Choroid plexus epithelial cell (primary cell): ENCODE data around the gene TTC28.
"Not testable (repeated sequence)": the region's sequence is repeated elsewhere in the genome, so short reads cannot be mapped to it uniquely, and the experiment has no call there.

Experiments used
- DNase-seq: peaks from one replicate; pipeline ENCODE4 v3.0.0-alpha.2; 2010; ENCODE audit warnings: low read depth
- H3K4me3 ChIP-seq: 2 replicates; pipeline ENCODE4 v1.5.1; 2011; ENCODE audit warnings: low read depth, mild to moderate bottlenecking, control low read depth, low read length, moderate library complexity
- TF ChIP-seq, protein P1 (sequence below): conservative IDR thresholded peaks from 2 replicates; pipeline ENCODE4 v1.5.1; 2011; ENCODE audit warnings: low read depth, mild to moderate bottlenecking, control low read depth, inconsistent platforms, low read length, moderate library complexity

TTC28 gene

DNA sequence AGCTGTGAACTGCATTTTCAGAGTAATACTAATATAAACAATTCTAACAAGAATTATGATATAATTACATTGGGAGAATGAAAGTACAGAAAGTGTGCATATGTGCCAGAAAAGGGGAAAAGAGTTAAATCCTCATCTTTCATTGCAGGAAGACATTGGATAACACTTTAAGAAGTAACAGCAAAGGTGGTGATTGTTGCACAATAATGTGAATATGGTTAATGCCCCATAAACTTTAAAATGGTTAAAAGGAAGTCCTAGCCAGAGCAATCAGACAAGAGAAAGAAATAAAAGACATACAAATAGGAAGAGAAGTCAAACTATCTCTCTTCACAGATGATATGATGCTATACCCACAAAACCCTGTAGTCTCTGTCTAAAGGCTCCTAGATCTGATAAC, 111.5 kb downstream of the TTC28 start:
- TF ChIP-seq, protein P1, sequence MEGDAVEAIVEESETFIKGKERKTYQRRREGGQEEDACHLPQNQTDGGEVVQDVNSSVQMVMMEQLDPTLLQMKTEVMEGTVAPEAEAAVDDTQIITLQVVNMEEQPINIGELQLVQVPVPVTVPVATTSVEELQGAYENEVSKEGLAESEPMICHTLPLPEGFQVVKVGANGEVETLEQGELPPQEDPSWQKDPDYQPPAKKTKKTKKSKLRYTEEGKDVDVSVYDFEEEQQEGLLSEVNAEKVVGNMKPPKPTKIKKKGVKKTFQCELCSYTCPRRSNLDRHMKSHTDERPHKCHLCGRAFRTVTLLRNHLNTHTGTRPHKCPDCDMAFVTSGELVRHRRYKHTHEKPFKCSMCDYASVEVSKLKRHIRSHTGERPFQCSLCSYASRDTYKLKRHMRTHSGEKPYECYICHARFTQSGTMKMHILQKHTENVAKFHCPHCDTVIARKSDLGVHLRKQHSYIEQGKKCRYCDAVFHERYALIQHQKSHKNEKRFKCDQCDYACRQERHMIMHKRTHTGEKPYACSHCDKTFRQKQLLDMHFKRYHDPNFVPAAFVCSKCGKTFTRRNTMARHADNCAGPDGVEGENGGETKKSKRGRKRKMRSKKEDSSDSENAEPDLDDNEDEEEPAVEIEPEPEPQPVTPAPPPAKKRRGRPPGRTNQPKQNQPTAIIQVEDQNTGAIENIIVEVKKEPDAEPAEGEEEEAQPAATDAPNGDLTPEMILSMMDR = no peak
- no peak for DNase-seq
- no peak overlapping the region for H3K4me3 ChIP-seq

DNA sequence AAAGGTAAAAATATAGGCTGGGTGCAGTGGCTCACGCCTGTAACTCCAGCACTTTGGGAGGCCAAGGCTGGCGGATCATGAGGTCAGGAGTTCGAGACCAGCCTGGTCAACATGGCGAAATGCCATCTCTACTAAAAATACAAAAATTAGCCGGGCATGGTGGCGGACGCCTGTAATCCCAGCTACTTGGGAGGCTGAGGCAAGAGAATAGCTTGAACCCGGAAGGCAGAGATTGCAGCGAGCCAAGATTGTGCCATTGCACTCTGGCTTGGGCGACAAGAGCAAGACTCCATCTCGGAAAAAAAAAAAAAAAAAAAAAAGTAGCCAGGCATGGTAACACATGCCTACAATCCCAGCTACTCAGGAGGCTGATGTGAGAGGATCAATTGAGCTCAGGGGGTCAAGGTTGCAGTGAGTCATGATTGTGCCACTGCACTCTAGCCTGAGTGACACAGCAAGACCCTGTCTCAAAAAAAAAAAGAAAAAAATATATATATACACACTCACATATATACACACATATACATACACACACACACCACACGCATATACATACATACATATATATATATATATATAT, 112.6 kb downstream of the TTC28 start:
- not testable (repeated sequence) for H3K4me3 ChIP-seq, DNase-seq

DNA sequence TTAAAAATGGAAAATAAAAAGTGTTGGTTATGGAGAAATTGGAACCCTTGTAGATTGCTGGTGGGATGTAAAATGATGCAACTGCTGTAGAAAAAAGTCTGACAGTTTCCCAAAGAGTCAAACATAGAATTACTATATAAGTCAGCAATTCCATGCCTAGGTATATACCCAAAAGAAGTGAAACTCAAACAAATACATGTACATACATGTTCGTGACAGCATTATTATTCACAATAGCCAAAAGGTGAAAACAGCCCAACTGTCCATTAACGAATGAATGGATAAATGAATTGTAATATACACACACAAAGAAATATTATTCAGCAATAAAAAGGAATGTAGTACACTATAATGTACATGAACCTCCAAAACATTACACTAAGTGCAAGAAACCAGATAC, 116.0 kb downstream of the TTC28 start:
- TF ChIP-seq, protein P1 = no peak
- DNase-seq = no peak
- no peak overlapping the region for H3K4me3 ChIP-seq

DNA sequence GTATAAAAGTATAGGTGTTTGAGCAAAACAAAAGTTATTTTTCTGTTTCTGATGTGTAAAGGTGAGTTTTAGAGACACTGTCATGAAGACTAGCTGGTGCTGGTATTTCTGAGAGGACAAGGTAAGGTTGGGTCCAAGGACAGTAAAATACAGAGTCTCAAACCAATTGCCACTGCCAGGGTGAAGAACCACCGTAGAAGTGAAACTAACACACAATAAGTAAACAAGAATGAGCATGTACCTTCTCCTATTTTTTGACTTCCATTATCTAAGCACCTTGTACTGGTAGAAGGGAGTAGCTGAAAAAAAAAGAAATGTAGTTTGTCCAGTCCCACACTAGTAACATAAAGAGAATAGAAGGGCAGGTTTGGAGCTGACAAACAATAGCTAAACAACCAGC, 117.3 kb downstream of the TTC28 start:
- no peak for DNase-seq
- H3K4me3 ChIP-seq = no peak overlapping the region
- TF ChIP-seq, protein P1 = no peak

DNA sequence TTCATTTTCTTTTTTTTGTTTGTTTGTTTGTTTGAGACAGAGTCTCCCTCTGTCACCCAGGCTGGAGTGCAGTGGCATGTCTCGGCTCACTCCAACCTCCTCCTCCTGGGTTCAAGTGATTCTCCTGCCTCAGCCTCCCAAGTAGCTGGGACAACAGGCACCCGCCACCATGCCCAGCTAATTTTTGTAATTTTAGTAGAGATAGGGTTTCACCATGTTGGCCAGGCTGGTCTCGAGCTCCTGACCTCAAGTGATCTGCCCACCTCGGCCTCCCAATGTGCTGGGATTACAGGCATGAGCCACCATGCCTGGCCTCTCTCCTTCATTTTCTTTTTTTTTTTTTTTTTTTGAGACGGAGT, 118.9 kb downstream of the TTC28 start:
- not testable (repeated sequence) for DNase-seq, H3K4me3 ChIP-seq

DNA sequence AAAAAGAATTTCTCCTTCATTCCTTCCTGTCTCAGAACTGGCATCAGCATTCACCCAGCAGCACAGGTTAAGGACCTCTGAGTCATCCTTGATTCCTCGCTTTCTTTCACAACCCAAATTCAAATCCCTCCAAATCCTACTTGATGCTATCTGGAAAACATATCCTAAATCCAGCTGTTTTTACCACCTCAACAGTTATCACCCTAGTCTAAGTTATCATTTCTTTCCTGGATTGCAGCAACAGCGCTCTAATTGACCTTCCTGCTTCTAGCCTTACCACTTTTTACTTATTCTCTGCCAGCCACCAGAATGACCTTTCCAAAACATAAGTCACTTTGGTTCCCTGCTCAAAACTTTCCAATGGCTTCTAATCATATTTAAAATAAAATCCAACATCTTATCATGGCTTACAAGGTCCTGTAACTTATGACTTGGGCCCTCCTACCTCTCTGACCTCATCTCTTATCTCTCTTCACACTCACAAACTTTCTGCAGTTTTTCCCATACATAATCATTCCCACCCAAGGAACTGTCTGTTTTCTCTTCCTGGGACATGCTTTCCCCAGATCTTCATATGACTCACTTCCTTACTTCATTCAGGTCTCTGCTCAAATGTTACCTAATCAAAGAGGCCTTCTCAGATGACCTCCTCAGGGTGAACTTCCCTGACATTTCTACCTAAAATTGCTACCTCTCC, 119.4 kb downstream of the TTC28 start:
- no peak overlapping the region for H3K4me3 ChIP-seq
- TF ChIP-seq, protein P1 = no peak
- DNase-seq = peak; percentile 46

DNA sequence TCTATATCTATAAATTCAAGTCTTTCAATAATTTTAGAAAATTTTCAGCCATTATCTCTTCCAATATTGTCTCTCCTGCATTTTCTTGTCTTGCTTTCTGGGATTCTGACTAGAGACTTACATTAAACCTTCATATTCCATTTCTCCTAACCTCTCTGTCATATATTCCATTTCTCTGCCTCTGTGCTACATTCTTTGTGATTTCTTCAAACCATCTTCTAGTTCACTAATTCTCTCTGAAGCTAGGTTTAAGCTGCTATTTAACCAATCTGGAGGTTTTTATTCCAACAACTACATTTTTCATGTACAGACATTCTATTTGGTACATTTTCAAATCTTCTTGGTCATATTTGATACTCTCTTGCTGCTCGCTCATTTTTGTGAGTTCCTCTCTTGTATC, 122.5 kb downstream of the TTC28 start:
- TF ChIP-seq, protein P1 = no peak
- H3K4me3 ChIP-seq = no peak overlapping the region
- no peak for DNase-seq

DNA sequence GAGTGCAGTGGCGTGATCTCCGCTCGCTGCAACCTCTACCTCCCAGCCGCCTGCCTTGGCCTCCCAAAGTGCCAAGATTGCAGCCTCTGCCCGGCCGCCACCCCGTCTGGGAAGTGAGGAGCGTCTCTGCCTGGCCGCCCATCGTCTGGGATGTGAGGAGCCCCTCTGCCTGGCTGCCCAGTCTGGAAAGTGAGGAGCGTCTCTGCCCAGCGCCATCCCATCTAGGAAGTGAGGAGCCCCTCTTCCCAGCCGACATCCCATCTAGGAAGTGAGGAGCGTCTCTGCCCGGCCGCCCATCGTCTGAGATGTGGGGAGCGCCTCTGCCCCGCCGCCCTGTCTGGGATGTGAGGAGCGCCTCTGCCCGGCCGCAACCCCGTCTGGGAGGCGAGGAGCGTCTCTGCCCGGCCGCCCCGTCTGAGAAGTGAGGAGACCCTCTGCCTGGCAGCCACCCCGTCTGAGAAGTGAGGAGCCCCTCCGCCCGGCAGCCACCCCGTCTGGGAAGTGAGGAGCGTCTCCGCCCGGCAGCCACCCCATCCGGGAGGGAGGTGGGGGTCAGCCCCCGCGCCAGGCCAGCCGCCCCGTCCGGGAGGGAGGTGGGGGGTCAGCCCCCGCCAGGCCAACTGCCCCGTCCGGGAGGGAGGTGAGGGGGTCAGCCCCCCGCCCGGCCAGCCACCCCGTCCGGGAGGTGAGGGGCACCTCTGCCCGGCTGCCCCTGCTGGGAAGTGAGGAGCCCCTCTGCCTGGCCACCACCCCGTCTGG, 126.4 kb downstream of the TTC28 start:
- not testable (repeated sequence) for DNase-seq, H3K4me3 ChIP-seq
